HepG2 (cell line): Measurements from ENCODE around the gene MAB21L4. TPM values are rescaled to one million over a fixed set of nuclear protein-coding genes. Genes with fewer than 3 reads are reported as not detected.
"Not testable (repeated sequence)": the region's sequence is repeated elsewhere in the genome, so short reads cannot be mapped to it uniquely, and the experiment has no call there.

Experiments
- ATAC-seq: fragments of 200-7000 bp; cut with Tn5 transposase; 3 replicates; pipeline ENCODE4 v1.9.1; 2020; ENCODE audit warnings: mild to moderate bottlenecking, moderate library complexity
- BruUV-seq: library from RNA; stranded (reverse); fragments of 400-500 nt; replicated peaks from 2 replicates; lab custom pipeline; 2021; lab: Mats Ljungman, UMichigan
- CTCF ChIA-PET: fragments of 300-600 bp; formaldehyde crosslinking; extraction: SDS; loops from one replicate; lab custom pipeline; 2021; ENCODE audit warnings: low total read pairs, inconsistent platforms, low intra/inter-chr PET ratio; lab: Yijun Ruan, JAX
- POLR2A ChIA-PET: fragments of 350-600 bp; sonication (Branson Sonifier 250); formaldehyde crosslinking; loops from one replicate; lab custom pipeline; 2020; ENCODE audit warnings: antibody characterized with exemption, inconsistent platforms; lab: Yijun Ruan, JAX
- DNase-seq: peaks from one replicate; pipeline ENCODE4 v3.0.0-alpha.2; 2015; ENCODE audit warnings: low spot score
- FAIRE-seq: peaks from 3 replicates; lab custom pipeline; 2011; peaks lifted over from hg19 to GRCh38; lab: Jason Lieb, UNC
- H2AFZ ChIP-seq: one replicate; pipeline ENCODE4 v1.6.1; 2011; ENCODE audit warnings: low read length, inconsistent platforms
- H3K27ac ChIP-seq: fragments of 300-600 bp; 3 replicates; pipeline ENCODE4 v1.8.0; 2011; ENCODE audit warnings: mixed run types, mild to moderate bottlenecking, mixed read lengths, low read length, inconsistent platforms; ENCODE audit not compliant: insufficient read depth; ENCODE audit errors: extremely low read length
- H3K27me3 ChIP-seq, 2 experiments: fragments of 200-600 bp in 1 of 2; 2 replicates in 1 of 2; 3 replicates in 1 of 2; pipeline versions ENCODE4 v1.6.0 to v1.8.0; 2011; ENCODE audit warnings: low read length in 2 of 2, mild to moderate bottlenecking in 2 of 2, moderate library complexity in 2 of 2, inconsistent platforms in 1 of 2; ENCODE audit not compliant: insufficient read depth in 2 of 2, control insufficient read depth in 1 of 2
- H3K36me3 ChIP-seq, 2 experiments: fragments of 200-600 bp in 1 of 2; replicated peaks in 1 of 2; 2 replicates in 1 of 2; 3 replicates in 1 of 2; pipeline versions ENCODE4 v1.5.1 to v1.8.0; 2011; ENCODE audit warnings: low read length in 2 of 2, inconsistent platforms in 1 of 2; ENCODE audit not compliant: insufficient read depth in 2 of 2, control insufficient read depth in 1 of 2
- H3K4me1 ChIP-seq: 2 replicates; pipeline ENCODE4 v1.5.1; 2012; ENCODE audit warnings: low read length, inconsistent platforms; ENCODE audit not compliant: insufficient read depth
- H3K4me2 ChIP-seq: 2 replicates; pipeline ENCODE4 v1.6.0; 2011; ENCODE audit warnings: low read depth, low read length, inconsistent platforms
- H3K4me3 ChIP-seq, 3 experiments: fragments of 200-600 bp in 1 of 3; sonication (generic), shearing (Covaris generic) in 1 of 3; replicated peaks in 1 of 3; 2 replicates each; pipeline ENCODE4 v1.5.1; 2011 to 2016; ENCODE audit warnings: low read length in 3 of 3, inconsistent platforms in 2 of 3, low read depth in 2 of 3, mild to moderate bottlenecking in 2 of 3, control low read depth in 1 of 3, mixed read lengths in 1 of 3; ENCODE audit not compliant: insufficient read depth in 1 of 3
- H3K79me2 ChIP-seq: one replicate; pipeline ENCODE4 v1.6.1; 2011; ENCODE audit warnings: low read length, inconsistent platforms; ENCODE audit not compliant: insufficient read depth
- H3K9ac ChIP-seq: 2 replicates; pipeline ENCODE4 v1.6.0; 2011; ENCODE audit warnings: mild to moderate bottlenecking, low read depth, low read length, inconsistent platforms; ENCODE audit not compliant: insufficient read depth
- H3K9me3 ChIP-seq: 2 replicates; pipeline ENCODE4 v1.5.1; 2012; ENCODE audit warnings: mild to moderate bottlenecking, low read length
- H4K20me1 ChIP-seq: 2 replicates; pipeline ENCODE4 v1.6.0; 2011; ENCODE audit warnings: inconsistent platforms, mild to moderate bottlenecking, low read length, moderate library complexity; ENCODE audit not compliant: insufficient read depth
- KMT2A ChIP-seq: sonication (generic); formaldehyde crosslinking; IDR thresholded peaks from 2 replicates; pipeline ENCODE4 v1.4.0; 2020; ENCODE audit warnings: missing genetic modification reagents
- RFX5 ChIP-seq: IDR thresholded peaks from 2 replicates; pipeline ENCODE4 v1.6.1; 2011; ENCODE audit warnings: low read depth, low read length, improper control_type of control experiment
- RXRA ChIP-seq: sonication (generic); formaldehyde crosslinking; IDR thresholded peaks from 2 replicates; pipeline ENCODE4 v1.5.1; 2020; ENCODE audit warnings: missing genetic modification reagents
- TAF1 ChIP-seq: sonication (generic); formaldehyde crosslinking; IDR thresholded peaks from 2 replicates; pipeline ENCODE4 v1.4.0; 2020; ENCODE audit warnings: missing genetic modification reagents
- ZFP1 ChIP-seq: IDR thresholded peaks from 2 replicates; pipeline ENCODE4 v1.6.1; 2016
- ZNF10 ChIP-seq: sonication (generic); formaldehyde crosslinking; IDR thresholded peaks from 2 replicates; pipeline ENCODE4 v1.4.0; 2020; ENCODE audit warnings: mild to moderate bottlenecking, low read depth, missing genetic modification reagents, borderline replicate concordance
- ZNF468 ChIP-seq: sonication (generic); formaldehyde crosslinking; IDR thresholded peaks from 2 replicates; pipeline ENCODE4 v1.8.0; 2022; ENCODE audit warnings: mild to moderate bottlenecking, moderate library complexity, missing genetic modification reagents
- WGBS: methylation state at CpG from one replicate; pipeline ENCODE4 v1.1.6; 2017; ENCODE audit warnings: low lambda C conversion rate; 5-methylcytosine and 5-hydroxymethylcytosine counted together
- in situ Hi-C: cut with HindIII; loops from 2 replicates; pipeline ENCODE4 v1.10.0; 2017; ENCODE audit warnings: low pct_unique_long_range_greater_than_20kb; ENCODE audit not compliant: extremely low pct_ligation_motif_present
- intact Hi-C: fragments of 100-400 bp; cut with micrococcal nuclease; formaldehyde crosslinking; loops from one replicate; pipeline ENCODE4 v1.10.0; 2022; ENCODE audit not compliant: unreplicated experiment
- polyA plus RNA-seq, 8 experiments: library from polyadenylated mRNA; depleted of rRNA in 3 of 8; stranded (reverse) in 7 of 8; unstranded in 1 of 8; fragments of >200 nt; fragmentation: Illumina TruSeq in 4 of 8; extraction: Trizol in 4 of 8; gene quantifications; 2 replicates each; pipeline versions ENCODE4 v1.2.1 to v1.2.3, GENCODE V29; 2011 to 2016; ENCODE audit warnings: low read depth in 4 of 8, missing spikeins in 1 of 8, mixed read lengths in 1 of 8; ENCODE audit not compliant: insufficient read depth in 1 of 8
- total RNA-seq, 5 experiments: library from RNA; depleted of rRNA; stranded (reverse); fragments of >200 nt; fragmentation: Illumina TruSeq; extraction: Trizol; gene quantifications; 2 replicates each; pipeline ENCODE4 v1.2.3, GENCODE V29; 2016; ENCODE audit warnings: low read depth in 1 of 5

The MAB21L4 gene
- total and polyA plus RNA-seq, 2 of the 13 experiments (the other 11 are each of a cell fraction or from before 2014, with no cell fraction given): 3.0 to 14.0 TPM

- TF ChIP-seq RXRA (no peak), KMT2A (no peak), RFX5 (no peak), TAF1 (CRISPR knock-in tag) (no peak), ZNF468 (no peak), ZFP1 (CRISPR knock-in tag) (no peak), ZNF10 (CRISPR knock-in tag) (no peak)
Measured at GRCh38 chr2:240846873-240847595, 48.9 kb downstream of the MAB21L4 start (continued).

DNA sequence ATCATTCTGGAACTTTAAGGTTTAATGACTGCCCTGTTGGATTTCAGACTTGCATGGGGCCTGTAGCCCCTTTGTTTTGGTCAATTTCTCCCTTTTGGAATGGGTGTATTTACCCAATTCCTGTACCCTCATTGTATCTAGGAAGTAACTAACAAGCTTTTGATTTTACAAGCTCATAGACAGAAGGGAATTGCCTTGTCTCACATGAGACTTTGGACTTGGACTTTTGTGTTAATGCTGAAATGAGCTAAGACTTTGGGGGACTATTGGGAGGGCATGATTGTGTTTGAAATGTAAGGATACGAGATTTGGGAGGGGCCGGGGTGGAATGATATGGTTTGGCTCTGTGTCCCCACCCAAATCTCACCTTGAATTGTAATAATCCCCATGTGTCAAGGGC is 49.6 kb downstream of the MAB21L4 start:
- CTCF ChIA-PET: not testable (repeated sequence)
- in situ Hi-C loops: loop anchor here (5.0 kb wide), 1 partner anchor 151 kb away; the partner anchor contains the start of gene SNED1

More for the DNA sequence above, 49.6 kb downstream of the MAB21L4 start:
- H3K79me2 ChIP-seq, BruUV-seq, DNase-seq, FAIRE-seq, ATAC-seq, H3K4me3 ChIP-seq, H3K27ac ChIP-seq, POLR2A ChIA-PET, H3K4me2 ChIP-seq, H3K4me1 ChIP-seq, H3K9ac ChIP-seq, H4K20me1 ChIP-seq, intact Hi-C loops, H3K9me3 ChIP-seq, H2AFZ ChIP-seq, H3K36me3 ChIP-seq: not testable (repeated sequence)
- 0% methylated on average over 2 of the region's 2 CpGs for WGBS
- H3K27me3 ChIP-seq: peaks cover 2 to 45% of the 10 kb centered on the region in 2 experiments
